DOHH2 (cell line): Measurements from ENCODE around the gene EIF2S3.

Source experiments
- H3F3A ChIP-seq: fragments of 200-600 bp; sonication (generic), shearing (Covaris generic); 2 replicates; pipeline ENCODE4 v1.6.0; 2016; ENCODE audit warnings: antibody characterized with exemption, mild to moderate bottlenecking; ENCODE audit not compliant: control insufficient read depth, insufficient read depth
- H3K27ac ChIP-seq: fragments of 200-600 bp; sonication (generic); 2 replicates; pipeline ENCODE4 v1.5.1; 2014; ENCODE audit warnings: low read depth, mild to moderate bottlenecking, low read length, moderate library complexity
- H3K27me3 ChIP-seq: fragments of 200-600 bp; sonication (generic); 2 replicates; pipeline ENCODE4 v1.6.1; 2014; ENCODE audit warnings: mild to moderate bottlenecking, low read length, mixed read lengths; ENCODE audit not compliant: control insufficient read depth
- H3K36me3 ChIP-seq: fragments of 200-600 bp; sonication (generic); 2 replicates; pipeline ENCODE4 v1.6.1; 2014; ENCODE audit warnings: mild to moderate bottlenecking, low read length, moderate library complexity, mixed read lengths; ENCODE audit not compliant: control insufficient read depth
- H3K4me1 ChIP-seq: fragments of 200-600 bp; sonication (generic); 2 replicates; pipeline ENCODE4 v1.6.1; 2014; ENCODE audit warnings: mild to moderate bottlenecking, low read length, mixed read lengths; ENCODE audit not compliant: control insufficient read depth
- H3K4me2 ChIP-seq: fragments of 200-600 bp; sonication (generic); 2 replicates; pipeline ENCODE4 v1.6.0; 2014; ENCODE audit warnings: mild to moderate bottlenecking, low read length, moderate library complexity
- H3K4me3 ChIP-seq: fragments of 200-600 bp; sonication (generic); 2 replicates; pipeline ENCODE4 v1.5.1; 2014; ENCODE audit warnings: mild to moderate bottlenecking, low read length, mixed read lengths
- H3K79me2 ChIP-seq: fragments of 200-600 bp; sonication (generic); 2 replicates; pipeline ENCODE4 v1.6.1; 2014; ENCODE audit warnings: mild to moderate bottlenecking, low read length, mixed read lengths; ENCODE audit not compliant: control insufficient read depth
- H3K9me2 ChIP-seq: fragments of 200-600 bp; sonication (generic); replicated peaks from 2 replicates; pipeline ENCODE4 v1.6.1; 2014; ENCODE audit warnings: mild to moderate bottlenecking, low read length, mixed read lengths; ENCODE audit not compliant: control insufficient read depth
- H3K9me3 ChIP-seq: fragments of 200-600 bp; sonication (generic); 2 replicates; pipeline ENCODE4 v1.6.1; 2014; ENCODE audit warnings: antibody characterized with exemption, low read length, mixed read lengths; ENCODE audit not compliant: control insufficient read depth, insufficient read depth
- H4K20me1 ChIP-seq: fragments of 200-600 bp; sonication (generic); 2 replicates; pipeline ENCODE4 v1.6.0; 2014; ENCODE audit warnings: low read depth, mild to moderate bottlenecking, antibody characterized with exemption, low read length, moderate library complexity; ENCODE audit not compliant: control insufficient read depth, insufficient read depth
- CTCF ChIP-seq: fragments of 200-600 bp; sonication (generic); IDR thresholded peaks from one replicate; pipeline ENCODE4 v1.5.1; 2014; ENCODE audit warnings: antibody characterized with exemption, mild to moderate bottlenecking, low read depth, low read length; ENCODE audit not compliant: poor library complexity, severe bottlenecking
- EZH2phosphoT487 ChIP-seq: fragments of 200-600 bp; sonication (generic); IDR thresholded peaks from 2 replicates; pipeline ENCODE4 v1.6.1; 2017; ENCODE audit warnings: borderline replicate concordance, mild to moderate bottlenecking, antibody characterized with exemption, low read length, moderate library complexity, mixed read lengths

The EIF2S3 gene

GRCh38 chrX:24012266-24012665, 42.5 kb upstream of the EIF2S3 start:
- H3K27ac ChIP-seq = no peak overlapping the region
- no peak overlapping the region for H3K4me2 ChIP-seq
- H3K4me1 ChIP-seq = no peaks in the 10 kb centered on the region; the same call in 1 of the 2 replicates
- H3K4me3 ChIP-seq = no peak overlapping the region
- TF ChIP-seq CTCF = no peak
- TF ChIP-seq EZH2phosphoT487 = no peak
- no peaks in the 10 kb centered on the region for H3K9me3 ChIP-seq
- H4K20me1 ChIP-seq = no peaks in the 10 kb centered on the region
- H3K79me2 ChIP-seq = peaks cover 93% of the 10 kb centered on the region
- H3K9me2 ChIP-seq = no peaks in the 10 kb centered on the region
- peaks cover 23% of the 10 kb centered on the region for H3K36me3 ChIP-seq
- H3K27me3 ChIP-seq = no peaks in the 10 kb centered on the region
- H3F3A ChIP-seq = no peaks in the 10 kb centered on the region

- H3K36me3 ChIP-seq = peaks cover 32% of the 10 kb centered on the region
- TF ChIP-seq EZH2phosphoT487 (no peak), CTCF (no peak)
- H3K79me2 ChIP-seq = peaks cover 96% of the 10 kb centered on the region
- H3K9me2 ChIP-seq = no peaks in the 10 kb centered on the region
- H3K4me1 ChIP-seq = peaks cover under 1% of the 10 kb centered on the region
- H3K27ac ChIP-seq = no peak overlapping the region
- H3K27me3 ChIP-seq = no peaks in the 10 kb centered on the region
- no peak overlapping the region for H3K4me3 ChIP-seq
- no peaks in the 10 kb centered on the region for H3K9me3 ChIP-seq
- no peaks in the 10 kb centered on the region for H4K20me1 ChIP-seq
- H3F3A ChIP-seq = no peaks in the 10 kb centered on the region
- no peak overlapping the region for H3K4me2 ChIP-seq
Observed at GRCh38 chrX:24014388-24015018, 40.3 kb upstream of the EIF2S3 start.

- peaks cover 96% of the 10 kb centered on the region for H3K79me2 ChIP-seq
- no peaks in the 10 kb centered on the region for H3K9me3 ChIP-seq
- H3K4me3 ChIP-seq = no peak overlapping the region
- no peak overlapping the region for H3K4me2 ChIP-seq
- H4K20me1 ChIP-seq = no peaks in the 10 kb centered on the region
- H3K36me3 ChIP-seq = peaks cover 51% of the 10 kb centered on the region
- no peaks in the 10 kb centered on the region for H3K27me3 ChIP-seq
- no peaks in the 10 kb centered on the region for H3K9me2 ChIP-seq
- H3K27ac ChIP-seq = no peak overlapping the region
- H3K4me1 ChIP-seq = peaks cover 27% of the 10 kb centered on the region
- H3F3A ChIP-seq = no peaks in the 10 kb centered on the region
- TF ChIP-seq EZH2phosphoT487 = no peak
- TF ChIP-seq CTCF = no peak
Observed at GRCh38 chrX:24017674-24018073, 37.1 kb upstream of the EIF2S3 start.
